Measurements from ENCODE around the gene KNCN. TPM values are rescaled to one million over a fixed set of nuclear protein-coding genes. Genes with fewer than 3 reads are reported as not detected.

Gene KNCN
- total and polyA plus RNA-seq, 7 donors: not detected

DNA sequence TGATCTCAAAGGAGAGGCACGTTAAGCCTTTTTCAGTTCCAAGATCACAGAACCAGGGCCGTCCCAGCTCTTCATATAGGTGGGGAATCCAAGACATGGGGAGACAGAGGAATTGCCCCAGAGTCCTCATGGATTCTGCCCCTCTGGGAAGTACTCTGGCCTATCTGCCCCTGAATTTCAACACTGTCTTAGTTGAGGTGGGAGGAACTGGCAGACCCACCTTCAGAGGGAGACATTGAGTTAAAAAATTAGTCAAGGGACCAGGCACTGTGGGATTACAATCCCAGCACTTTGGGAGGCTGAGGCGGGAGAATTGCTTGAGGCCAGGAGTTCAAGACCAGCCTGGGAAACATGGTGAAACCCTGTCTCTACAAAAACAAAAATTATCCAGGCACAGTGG is 2.1 kb upstream of the KNCN start:
- Histone ChIP-seq H3K36me3 (ENCODE audit: insufficient read depth in 1 of 2, low read depth in 1 of 2) (peaks cover 0 to 15% of the 10 kb centered on the region in 2 donors), H3K4me3 (no peak overlapping the region), H3K27me3 (ENCODE audit: insufficient read depth in 3 of 3, low read length in 2 of 3) (peaks cover 0 to 4% (median 2%) of the 10 kb centered on the region in 3 donors), H3K9me3 (no peaks in the 10 kb centered on the region), H3K27ac (no peak overlapping the region), H3K4me1 (no peaks in the 10 kb centered on the region)
- intact Hi-C loops (cut with DNase I): no loop called here
- 92 to 93% (median 92%) methylated on average over 3 of the region's 3 CpGs for WGBS, 3 donors
- DNase-seq (no peak), ATAC-seq (no peak)
- TF ChIP-seq, protein P1, sequence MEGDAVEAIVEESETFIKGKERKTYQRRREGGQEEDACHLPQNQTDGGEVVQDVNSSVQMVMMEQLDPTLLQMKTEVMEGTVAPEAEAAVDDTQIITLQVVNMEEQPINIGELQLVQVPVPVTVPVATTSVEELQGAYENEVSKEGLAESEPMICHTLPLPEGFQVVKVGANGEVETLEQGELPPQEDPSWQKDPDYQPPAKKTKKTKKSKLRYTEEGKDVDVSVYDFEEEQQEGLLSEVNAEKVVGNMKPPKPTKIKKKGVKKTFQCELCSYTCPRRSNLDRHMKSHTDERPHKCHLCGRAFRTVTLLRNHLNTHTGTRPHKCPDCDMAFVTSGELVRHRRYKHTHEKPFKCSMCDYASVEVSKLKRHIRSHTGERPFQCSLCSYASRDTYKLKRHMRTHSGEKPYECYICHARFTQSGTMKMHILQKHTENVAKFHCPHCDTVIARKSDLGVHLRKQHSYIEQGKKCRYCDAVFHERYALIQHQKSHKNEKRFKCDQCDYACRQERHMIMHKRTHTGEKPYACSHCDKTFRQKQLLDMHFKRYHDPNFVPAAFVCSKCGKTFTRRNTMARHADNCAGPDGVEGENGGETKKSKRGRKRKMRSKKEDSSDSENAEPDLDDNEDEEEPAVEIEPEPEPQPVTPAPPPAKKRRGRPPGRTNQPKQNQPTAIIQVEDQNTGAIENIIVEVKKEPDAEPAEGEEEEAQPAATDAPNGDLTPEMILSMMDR (IDR thresholded peaks at IDR 0.05): no peak

DNA sequence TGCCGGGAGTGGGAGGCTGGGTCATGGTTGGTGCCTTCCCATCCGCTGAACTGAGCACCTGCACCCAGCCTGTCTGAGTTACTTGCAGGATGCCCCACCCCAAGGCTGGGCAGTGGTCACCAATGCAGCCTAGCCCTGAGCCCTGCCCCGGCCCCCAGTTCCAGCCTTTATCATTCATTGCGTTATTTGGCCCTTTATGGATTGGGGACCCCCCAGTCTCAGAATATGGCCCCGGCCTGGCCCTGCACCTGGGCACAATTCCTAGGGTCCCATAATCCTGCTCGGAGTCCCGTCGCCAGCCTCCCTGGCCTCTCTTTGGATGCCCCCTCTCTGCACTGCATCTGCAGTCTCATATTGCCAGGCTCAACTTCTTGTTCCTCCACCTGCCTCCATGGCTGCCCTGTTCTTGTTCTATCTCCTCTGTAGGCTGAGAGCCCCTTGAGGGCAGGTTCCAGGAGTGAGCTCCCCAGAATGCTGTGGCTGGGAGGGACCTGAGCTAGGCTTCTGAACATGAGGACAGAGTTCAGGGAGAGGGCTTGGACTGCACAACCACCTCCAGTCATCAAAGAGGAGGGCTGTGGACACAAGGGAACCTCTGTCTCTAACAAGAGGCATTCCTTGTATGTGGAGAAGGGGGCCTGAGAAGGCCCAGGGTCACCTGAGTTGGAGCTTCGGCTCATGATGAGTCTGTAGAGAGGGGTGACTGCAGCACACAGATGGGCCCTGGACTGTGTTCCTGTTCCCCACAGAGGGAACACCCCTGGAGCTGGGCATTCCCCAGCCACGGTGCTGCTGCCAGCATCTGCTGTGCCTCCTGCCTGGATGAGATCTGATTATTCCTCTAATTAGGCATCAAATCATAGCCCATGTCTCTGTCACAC is 1.1 kb upstream of the KNCN start:
- WGBS, 3 donors: 89 to 93% (median 90%) methylated on average over 10 of the region's 10 CpGs
- Histone ChIP-seq H3K36me3 (ENCODE audit: insufficient read depth in 1 of 2, low read depth in 1 of 2) (peaks cover 0 to 6% of the 10 kb centered on the region in 2 donors), H3K4me1 (no peaks in the 10 kb centered on the region), H3K4me3 (no peak overlapping the region), H3K27ac (no peak overlapping the region), H3K27me3 (ENCODE audit: insufficient read depth in 3 of 3, low read length in 2 of 3) (peaks cover 0 to 4% (median 2%) of the 10 kb centered on the region in 3 donors), H3K9me3 (no peaks in the 10 kb centered on the region)
- intact Hi-C loops (cut with DNase I): no loop called here
- ATAC-seq: no peak
- TF ChIP-seq, protein P1 (IDR thresholded peaks at IDR 0.05): no peak
- no peak for DNase-seq

DNA sequence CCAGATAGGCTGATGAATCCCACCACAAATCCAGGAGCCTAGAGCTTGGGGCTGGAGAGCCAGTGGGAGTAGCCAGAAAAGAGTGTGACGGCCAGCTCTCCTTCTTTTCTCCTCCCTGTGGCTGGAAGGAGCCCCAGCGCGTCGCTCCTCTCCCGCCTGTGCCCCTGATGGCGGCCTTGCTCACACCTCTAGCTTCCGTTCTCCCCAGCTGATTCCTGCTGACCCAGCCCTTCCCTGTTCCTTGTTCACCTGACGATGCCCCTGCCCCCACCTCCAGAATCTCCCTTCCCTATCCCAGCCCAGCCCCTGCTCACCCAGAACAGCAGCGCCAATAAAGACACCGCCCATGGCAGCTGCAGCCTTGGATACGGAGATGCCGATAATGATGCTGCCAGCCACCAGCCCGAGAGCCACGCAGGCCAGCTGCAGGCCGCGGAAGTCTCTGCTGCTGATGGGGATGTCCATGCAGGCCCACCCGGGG is 656 bp downstream of the KNCN start:
- Histone ChIP-seq H3K27me3 (ENCODE audit: insufficient read depth in 3 of 3, low read length in 2 of 3) (peaks cover 0 to 7% (median 6%) of the 10 kb centered on the region in 3 donors), H3K4me3 (no peak overlapping the region), H3K4me1 (no peaks in the 10 kb centered on the region), H3K36me3 (ENCODE audit: insufficient read depth in 1 of 2, low read depth in 1 of 2) (no peaks in the 10 kb centered on the region), H3K9me3 (no peaks in the 10 kb centered on the region), H3K27ac (no peak overlapping the region)
- TF ChIP-seq, protein P1 (IDR thresholded peaks at IDR 0.05): no peak
- DNase-seq (no peak), ATAC-seq (no peak)
- WGBS, 3 donors: 25 to 31% (median 28%) methylated on average over 15 to 17 of the region's 17 CpGs
- intact Hi-C loops (cut with DNase I): no loop called here

DNA sequence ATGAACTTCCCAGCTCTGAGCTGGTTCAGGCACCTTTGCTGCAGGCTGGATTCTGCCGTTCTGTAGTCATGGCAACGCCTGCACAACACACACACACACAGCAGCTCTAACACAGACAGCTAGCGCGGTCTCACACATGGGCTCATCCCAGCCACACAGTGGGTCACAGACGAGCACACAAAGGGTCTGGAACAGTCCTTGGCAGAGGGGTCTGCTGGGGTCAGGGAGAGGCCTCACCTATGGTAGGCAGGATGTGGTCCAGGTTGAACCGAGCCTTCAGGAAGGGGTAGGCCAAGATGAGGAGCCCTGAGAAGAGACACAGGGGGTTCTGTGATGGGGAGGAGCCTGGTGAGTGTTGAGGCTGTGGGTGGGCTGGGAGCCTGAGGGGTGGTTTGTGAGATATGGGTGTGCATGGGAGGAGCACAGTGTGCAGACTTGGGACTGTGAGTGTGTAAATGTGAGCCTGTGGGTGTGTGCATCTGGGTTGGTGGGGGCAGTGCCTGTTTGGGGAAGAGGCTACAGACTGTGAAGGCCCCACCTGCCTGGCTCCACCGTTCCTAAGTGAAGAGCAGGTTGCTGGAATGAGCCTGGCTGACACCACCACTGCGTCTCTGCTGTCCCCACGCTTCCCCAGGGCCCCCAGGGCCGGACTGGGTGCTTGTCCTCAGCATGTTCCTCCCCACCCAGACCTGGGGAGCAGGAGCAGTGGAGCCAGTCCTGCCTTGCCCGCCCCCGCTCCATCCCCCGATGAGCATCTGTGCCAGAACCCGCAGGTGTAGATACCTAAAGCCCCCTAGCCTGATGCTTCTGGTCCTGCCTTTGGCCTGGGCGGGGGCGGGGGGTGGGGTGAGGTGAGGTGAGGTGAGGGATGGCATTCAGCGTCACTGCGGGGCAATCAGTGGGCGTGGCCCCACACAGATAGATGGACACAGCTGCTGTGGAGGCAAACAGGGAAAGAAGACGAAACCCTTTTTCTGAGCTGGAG is 1.5 kb downstream of the KNCN start:
- no peak overlapping the region for H3K4me3 ChIP-seq
- no peak for DNase-seq

More for the DNA sequence above, 1.5 kb downstream of the KNCN start:
- TF ChIP-seq, protein P1 (IDR thresholded peaks at IDR 0.05): no peak
- no peaks in the 10 kb centered on the region for H3K4me1 ChIP-seq
- WGBS, 3 donors: 49 to 53% (median 51%) methylated on average over 20 of the region's 20 CpGs
- H3K27ac ChIP-seq: no peak overlapping the region
- ATAC-seq: no peak
- peaks cover 0 to 15% (median 8%) of the 10 kb centered on the region in 3 donors for H3K27me3 ChIP-seq (ENCODE audit: insufficient read depth in 3 of 3, low read length in 2 of 3)
- H3K9me3 ChIP-seq: no peaks in the 10 kb centered on the region
- H3K36me3 ChIP-seq (ENCODE audit: insufficient read depth in 1 of 2, low read depth in 1 of 2): no peaks in the 10 kb centered on the region
- intact Hi-C loops (cut with DNase I): loop anchor here in 1 of 2 donors (5.0 kb wide), 1 partner anchor 143 kb away; no protein-coding TSS in a partner anchor

All from psoas muscle (tissue), 8 donors.